Endodermal cell (in vitro differentiated cells): ENCODE measurements around the gene GSTP1. TPM values are rescaled to one million over a fixed set of nuclear protein-coding genes. Genes with fewer than 3 reads are reported as not detected.
"Not testable (repeated sequence)": the region's sequence is repeated elsewhere in the genome, so short reads cannot be mapped to it uniquely, and the experiment has no call there.

ENCODE experiments used
- DNase-seq: peaks from one replicate; pipeline ENCODE4 v3.0.0-alpha.2; 2017
- H3K27ac ChIP-seq: 2 replicates; pipeline ENCODE4 v1.5.1; 2013; ENCODE audit warnings: mild to moderate bottlenecking, low read depth, low read length, moderate library complexity
- H3K27me3 ChIP-seq: 2 replicates; pipeline ENCODE4 v1.6.1; 2013; ENCODE audit warnings: mild to moderate bottlenecking, low read length, moderate library complexity; ENCODE audit not compliant: insufficient read depth, control insufficient read depth, poor library complexity, severe bottlenecking
- H3K36me3 ChIP-seq: 2 replicates; pipeline ENCODE4 v1.7.0; 2013; ENCODE audit warnings: mild to moderate bottlenecking, low read length, moderate library complexity; ENCODE audit not compliant: control insufficient read depth, insufficient read depth
- H3K4me1 ChIP-seq: one replicate; pipeline ENCODE4 v1.7.0; 2013; ENCODE audit warnings: low read length; ENCODE audit not compliant: control insufficient read depth, insufficient read depth
- H3K4me3 ChIP-seq: 2 replicates; pipeline ENCODE4 v1.5.1; 2013; ENCODE audit warnings: mild to moderate bottlenecking, low read length, moderate library complexity
- H3K9ac ChIP-seq: 2 replicates; pipeline ENCODE4 v1.6.1; 2013; ENCODE audit warnings: mild to moderate bottlenecking, low read length, moderate library complexity; ENCODE audit not compliant: poor library complexity, severe bottlenecking; ENCODE audit errors: extremely low read depth
- H3K9me3 ChIP-seq: 2 replicates; pipeline ENCODE4 v1.6.1; 2013; ENCODE audit warnings: mild to moderate bottlenecking, low read length, moderate library complexity; ENCODE audit not compliant: control insufficient read depth
- H3K27ac Mint-ChIP-seq: 2 replicates; pipeline ENCODE4 v1.8.0; 2020; ENCODE audit warnings: mixed read lengths
- H3K27me3 Mint-ChIP-seq: 2 replicates; pipeline ENCODE4 v1.8.0; 2021; ENCODE audit warnings: mild to moderate bottlenecking, mixed read lengths; ENCODE audit not compliant: insufficient read depth
- H3K36me3 Mint-ChIP-seq: 2 replicates; pipeline ENCODE4 v1.8.0; 2020; ENCODE audit warnings: low read depth, mixed read lengths
- H3K4me1 Mint-ChIP-seq: 2 replicates; pipeline ENCODE4 v1.8.0; 2020; ENCODE audit warnings: mixed read lengths
- H3K4me3 Mint-ChIP-seq: 2 replicates; pipeline ENCODE4 v1.8.0; 2020; ENCODE audit warnings: mild to moderate bottlenecking, moderate library complexity, mixed read lengths
- H3K9me3 Mint-ChIP-seq: 2 replicates; pipeline ENCODE4 v1.8.0; 2020; ENCODE audit warnings: mild to moderate bottlenecking, mixed read lengths
- WGBS, 2 experiments: methylation state at CpG; one replicate each; pipeline versions ENCODE4 v1.1.5 to v1.1.7; 2013; ENCODE audit warnings: missing lambda C conversion rate in 2 of 2, mixed read lengths in 1 of 2; ENCODE audit not compliant: insufficient coverage in 1 of 2, insufficient read length in 1 of 2; 5-methylcytosine and 5-hydroxymethylcytosine counted together
- total RNA-seq, 2 donors: library from RNA; stranded (reverse); fragmentation: NEBNext Ultra II Directional in 1 of 2; extraction: Animal tissue kit (Norgen Biotek cat#: 25700) in 1 of 2; gene quantifications; 2 replicates in 1 of 2; 3 replicates in 1 of 2; pipeline ENCODE4 v1.2.1, GENCODE V29; 2021
- TF ChIP-seq, protein P1 (sequence below): fragments of 200-600 bp; sonication (generic); conservative IDR thresholded peaks from 2 replicates; pipeline ENCODE4 v1.5.0; 2021; ENCODE audit warnings: antibody characterized with exemption, mild to moderate bottlenecking

The GSTP1 gene
- total RNA-seq, 2 donors from 2014 or later: 1,359 to 1,473 TPM

DNA sequence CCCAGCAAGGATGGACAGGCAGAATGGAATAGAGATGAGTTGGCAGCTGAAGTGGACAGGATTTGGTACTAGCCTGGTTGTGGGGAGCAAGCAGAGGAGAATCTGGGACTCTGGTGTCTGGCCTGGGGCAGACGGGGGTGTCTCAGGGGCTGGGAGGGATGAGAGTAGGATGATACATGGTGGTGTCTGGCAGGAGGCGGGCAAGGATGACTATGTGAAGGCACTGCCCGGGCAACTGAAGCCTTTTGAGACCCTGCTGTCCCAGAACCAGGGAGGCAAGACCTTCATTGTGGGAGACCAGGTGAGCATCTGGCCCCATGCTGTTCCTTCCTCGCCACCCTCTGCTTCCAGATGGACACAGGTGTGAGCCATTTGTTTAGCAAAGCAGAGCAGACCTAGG lies 2.3 kb downstream of the GSTP1 start:
- H3K27me3 Mint-ChIP-seq: no peaks in the 10 kb centered on the region
- peak overlapping the region; percentile 92 for H3K4me3 ChIP-seq

DNA sequence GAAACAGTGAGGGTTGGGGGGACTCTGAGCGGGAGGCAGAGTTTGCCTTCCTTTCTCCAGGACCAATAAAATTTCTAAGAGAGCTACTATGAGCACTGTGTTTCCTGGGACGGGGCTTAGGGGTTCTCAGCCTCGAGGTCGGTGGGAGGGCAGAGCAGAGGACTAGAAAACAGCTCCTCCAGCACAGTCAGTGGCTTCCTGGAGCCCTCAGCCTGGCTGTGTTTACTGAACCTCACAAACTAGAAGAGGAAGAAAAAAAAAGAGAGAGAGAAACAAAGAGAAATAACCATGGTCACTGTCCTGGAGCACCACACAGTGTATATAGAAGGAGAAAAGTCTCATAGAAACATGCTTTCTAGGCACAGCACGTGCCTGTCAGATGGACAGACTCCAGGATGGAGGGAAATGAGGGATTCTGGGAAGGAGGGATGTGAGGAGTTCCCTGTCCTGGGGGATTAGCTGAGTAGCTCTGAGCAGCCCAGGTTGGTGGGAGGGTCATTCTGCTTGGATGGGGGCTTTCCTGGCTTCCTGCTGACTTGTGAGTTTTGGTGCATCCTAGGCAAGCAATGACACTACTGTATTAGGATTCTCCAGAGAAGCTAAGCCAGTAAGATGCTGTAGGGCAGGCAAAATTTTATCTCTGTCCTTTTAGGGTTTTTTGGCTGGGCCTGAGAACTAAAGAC lies 3.1 kb downstream of the GSTP1 start:
- Mint-ChIP-seq H3K27ac (no peak overlapping the region), H3K4me1 (peaks cover 28% of the 10 kb centered on the region), H3K27me3 (no peaks in the 10 kb centered on the region), H3K4me3 (peak overlapping the region; percentile 86), H3K36me3 (peaks cover 49% of the 10 kb centered on the region), H3K9me3 (peaks cover 3% of the 10 kb centered on the region)
- DNase-seq: no peak
- TF ChIP-seq, protein P1, sequence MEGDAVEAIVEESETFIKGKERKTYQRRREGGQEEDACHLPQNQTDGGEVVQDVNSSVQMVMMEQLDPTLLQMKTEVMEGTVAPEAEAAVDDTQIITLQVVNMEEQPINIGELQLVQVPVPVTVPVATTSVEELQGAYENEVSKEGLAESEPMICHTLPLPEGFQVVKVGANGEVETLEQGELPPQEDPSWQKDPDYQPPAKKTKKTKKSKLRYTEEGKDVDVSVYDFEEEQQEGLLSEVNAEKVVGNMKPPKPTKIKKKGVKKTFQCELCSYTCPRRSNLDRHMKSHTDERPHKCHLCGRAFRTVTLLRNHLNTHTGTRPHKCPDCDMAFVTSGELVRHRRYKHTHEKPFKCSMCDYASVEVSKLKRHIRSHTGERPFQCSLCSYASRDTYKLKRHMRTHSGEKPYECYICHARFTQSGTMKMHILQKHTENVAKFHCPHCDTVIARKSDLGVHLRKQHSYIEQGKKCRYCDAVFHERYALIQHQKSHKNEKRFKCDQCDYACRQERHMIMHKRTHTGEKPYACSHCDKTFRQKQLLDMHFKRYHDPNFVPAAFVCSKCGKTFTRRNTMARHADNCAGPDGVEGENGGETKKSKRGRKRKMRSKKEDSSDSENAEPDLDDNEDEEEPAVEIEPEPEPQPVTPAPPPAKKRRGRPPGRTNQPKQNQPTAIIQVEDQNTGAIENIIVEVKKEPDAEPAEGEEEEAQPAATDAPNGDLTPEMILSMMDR: no peak
- no peak overlapping the region for H3K9ac ChIP-seq
- H3K27ac ChIP-seq: no peak overlapping the region
- 95 to 100% methylated on average over 4 to 5 of the region's 5 CpGs for WGBS, 2 experiments
- H3K9me3 ChIP-seq: no peaks in the 10 kb centered on the region
- H3K27me3 ChIP-seq: no peaks in the 10 kb centered on the region
- H3K4me1 ChIP-seq: no peaks in the 10 kb centered on the region
- peaks cover 40% of the 10 kb centered on the region for H3K36me3 ChIP-seq
- H3K4me3 ChIP-seq: peak overlapping the region; percentile 92

More for the DNA sequence above, 2.3 kb downstream of the GSTP1 start:
- Mint-ChIP-seq H3K36me3 (peaks cover 49% of the 10 kb centered on the region), H3K4me1 (peaks cover 36% of the 10 kb centered on the region), H3K27ac (peak overlapping the region; percentile 92), H3K4me3 (peak overlapping the region; percentile 86), H3K9me3 (peaks cover 3% of the 10 kb centered on the region)
- Histone ChIP-seq H3K36me3 (peaks cover 40% of the 10 kb centered on the region), H3K27me3 (no peaks in the 10 kb centered on the region), H3K9me3 (no peaks in the 10 kb centered on the region), H3K4me1 (no peaks in the 10 kb centered on the region), H3K27ac (no peak overlapping the region), H3K9ac (no peak overlapping the region)
- WGBS, 2 experiments: 89 to 100% methylated on average over 1 to 4 of the region's 4 CpGs
- DNase-seq: no peak
- TF ChIP-seq, protein P1: no peak

DNA sequence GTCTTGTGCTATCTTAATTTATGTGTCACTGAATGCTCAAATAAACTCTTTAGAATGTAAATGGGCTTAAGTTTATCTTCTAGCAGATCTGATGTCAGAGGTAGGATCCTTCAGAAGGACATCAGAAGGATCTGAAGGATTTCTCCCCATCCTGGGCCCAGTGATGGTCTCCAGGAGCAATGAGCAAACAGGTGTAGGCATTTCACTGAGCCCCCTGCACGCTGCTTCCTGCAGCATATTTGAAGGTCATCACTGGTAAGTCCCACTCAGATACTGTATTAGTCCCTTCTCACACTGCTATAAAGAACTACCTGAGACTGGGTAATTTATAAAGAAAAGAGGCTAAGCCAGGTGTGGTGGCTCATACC lies 4.5 kb downstream of the GSTP1 start:
- H3K27ac Mint-ChIP-seq: no peak overlapping the region
- peaks cover 49% of the 10 kb centered on the region for H3K36me3 Mint-ChIP-seq
- Histone ChIP-seq H3K27me3 (no peaks in the 10 kb centered on the region), H3K4me1 (no peaks in the 10 kb centered on the region), H3K9me3 (no peaks in the 10 kb centered on the region), H3K36me3 (peaks cover 40% of the 10 kb centered on the region), H3K27ac (no peak overlapping the region), H3K4me3 (no peak overlapping the region), H3K9ac (no peak overlapping the region)
- DNase-seq: no peak
- H3K27me3 Mint-ChIP-seq: no peaks in the 10 kb centered on the region
- no peak overlapping the region for H3K4me3 Mint-ChIP-seq
- H3K4me1 Mint-ChIP-seq: peaks cover 18% of the 10 kb centered on the region
- WGBS, 2 experiments: 83 to 100% methylated on average over 1 of the region's 1 CpG
- TF ChIP-seq, protein P1: no peak
- peaks cover 3% of the 10 kb centered on the region for H3K9me3 Mint-ChIP-seq

DNA sequence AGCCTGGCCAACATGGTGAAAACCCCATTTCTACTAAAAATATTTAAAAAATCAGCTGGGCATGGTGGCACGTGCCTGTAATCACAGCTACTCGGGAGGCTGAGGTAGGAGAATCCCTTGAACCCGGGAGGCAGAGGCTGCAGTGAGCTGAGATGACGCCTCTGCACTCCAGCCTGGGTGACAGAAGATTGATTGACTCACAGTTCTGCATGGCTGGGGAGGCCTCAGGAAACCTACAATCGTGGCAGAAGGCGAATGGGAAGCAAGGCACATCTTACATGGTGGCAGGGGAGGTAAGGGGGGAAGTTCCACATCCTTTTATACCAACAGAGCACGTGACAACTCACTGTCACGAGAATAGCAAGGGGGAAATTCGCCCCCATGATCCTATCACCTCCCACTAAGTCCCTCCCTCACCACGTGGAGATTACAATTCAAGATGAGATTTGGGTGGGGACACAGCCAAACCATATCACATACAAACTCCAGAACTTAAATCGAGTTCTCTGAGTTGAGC lies 5.3 kb downstream of the GSTP1 start:
- Mint-ChIP-seq H3K4me1 (peaks cover 16% of the 10 kb centered on the region), H3K36me3 (peaks cover 49% of the 10 kb centered on the region)
- not testable (repeated sequence) for H3K9me3 ChIP-seq, H3K27ac ChIP-seq, H3K9me3 Mint-ChIP-seq, H3K9ac ChIP-seq, H3K4me1 ChIP-seq, H3K4me3 Mint-ChIP-seq, H3K27ac Mint-ChIP-seq, H3K27me3 ChIP-seq, H3K27me3 Mint-ChIP-seq, H3K4me3 ChIP-seq, DNase-seq
- WGBS, 2 experiments: 93 to 95% methylated on average over 6 to 7 of the region's 11 CpGs
- H3K36me3 ChIP-seq: peaks cover 40% of the 10 kb centered on the region
